HG02763 (cell line): Measurements from ENCODE around the gene EDEM1.
"Not testable (repeated sequence)": the region's sequence is repeated elsewhere in the genome, so short reads cannot be mapped to it uniquely, and the experiment has no call there.

Experiments used
- ATAC-seq: cut with Tn5 transposase; IDR thresholded peaks from one replicate; pipeline ENCODE4 v1.9.1; 2021; ENCODE audit warnings: mild to moderate bottlenecking, moderate library complexity; ENCODE audit not compliant: unreplicated experiment

EDEM1 gene

GRCh38 chr3:5231074-5231473, 43.6 kb downstream of the EDEM1 start:
- no peak for ATAC-seq

GRCh38 chr3:5231487-5231886, 44.0 kb downstream of the EDEM1 start:
- no peak for ATAC-seq

GRCh38 chr3:5232570-5232969, 45.1 kb downstream of the EDEM1 start:
- ATAC-seq: no peak

GRCh38 chr3:5233026-5233425, 45.5 kb downstream of the EDEM1 start:
- ATAC-seq: no peak

GRCh38 chr3:5235655-5236054, 48.1 kb downstream of the EDEM1 start:
- ATAC-seq: no peak

GRCh38 chr3:5238545-5238944, 51.0 kb downstream of the EDEM1 start:
- ATAC-seq: no peak

GRCh38 chr3:5239602-5240001, 52.1 kb downstream of the EDEM1 start:
- no peak for ATAC-seq

GRCh38 chr3:5240740-5241139, 53.2 kb downstream of the EDEM1 start:
- no peak for ATAC-seq

- ATAC-seq: not testable (repeated sequence)
Observed at GRCh38 chr3:5242785-5243184, 55.3 kb downstream of the EDEM1 start.

- ATAC-seq: no peak
Observed at GRCh38 chr3:5245927-5246326, 58.4 kb downstream of the EDEM1 start.

GRCh38 chr3:5248822-5249221, 61.3 kb downstream of the EDEM1 start:
- no peak for ATAC-seq

- ATAC-seq: no peak
Observed at GRCh38 chr3:5250467-5251195, 63.1 kb downstream of the EDEM1 start.

GRCh38 chr3:5251196-5251583, 63.7 kb downstream of the EDEM1 start:
- ATAC-seq: no peak

GRCh38 chr3:5252131-5252530, 64.6 kb downstream of the EDEM1 start:
- no peak for ATAC-seq

- ATAC-seq: no peak
Observed at GRCh38 chr3:5254281-5255048, 67.0 kb downstream of the EDEM1 start.

- ATAC-seq: no peak
Observed at GRCh38 chr3:5255404-5256344, 68.2 kb downstream of the EDEM1 start.

GRCh38 chr3:5258526-5258925, 71.0 kb downstream of the EDEM1 start:
- no peak for ATAC-seq

- ATAC-seq: no peak
Observed at GRCh38 chr3:5260992-5261501, 73.5 kb downstream of the EDEM1 start.

GRCh38 chr3:5262507-5262906, 75.0 kb downstream of the EDEM1 start:
- ATAC-seq: no peak

- no peak for ATAC-seq
Observed at GRCh38 chr3:5264093-5264600, 76.6 kb downstream of the EDEM1 start.
